ENCODE measurements around the gene CDKAL1. TPM values are rescaled to one million over a fixed set of nuclear protein-coding genes. Genes with fewer than 3 reads are reported as not detected.

The CDKAL1 gene
- total RNA-seq, 1 donor from 2014 or later = 11.3 TPM

- Histone ChIP-seq H3K9me3 (no peaks in the 10 kb centered on the region), H3K4me1 (no peaks in the 10 kb centered on the region), H3K27me3 (no peaks in the 10 kb centered on the region), H3K4me3 (no peak overlapping the region), H3K27ac (no peak overlapping the region), H3K36me3 (no peaks in the 10 kb centered on the region)
- TF ChIP-seq POLR2A (IDR thresholded peaks at IDR 0.05) = no peak
- TF ChIP-seq POLR2AphosphoS5 (IDR thresholded peaks at IDR 0.05; ENCODE audit: insufficient read depth in 1 of 2, low read depth in 1 of 2) = no peak
- TF ChIP-seq, protein P1, sequence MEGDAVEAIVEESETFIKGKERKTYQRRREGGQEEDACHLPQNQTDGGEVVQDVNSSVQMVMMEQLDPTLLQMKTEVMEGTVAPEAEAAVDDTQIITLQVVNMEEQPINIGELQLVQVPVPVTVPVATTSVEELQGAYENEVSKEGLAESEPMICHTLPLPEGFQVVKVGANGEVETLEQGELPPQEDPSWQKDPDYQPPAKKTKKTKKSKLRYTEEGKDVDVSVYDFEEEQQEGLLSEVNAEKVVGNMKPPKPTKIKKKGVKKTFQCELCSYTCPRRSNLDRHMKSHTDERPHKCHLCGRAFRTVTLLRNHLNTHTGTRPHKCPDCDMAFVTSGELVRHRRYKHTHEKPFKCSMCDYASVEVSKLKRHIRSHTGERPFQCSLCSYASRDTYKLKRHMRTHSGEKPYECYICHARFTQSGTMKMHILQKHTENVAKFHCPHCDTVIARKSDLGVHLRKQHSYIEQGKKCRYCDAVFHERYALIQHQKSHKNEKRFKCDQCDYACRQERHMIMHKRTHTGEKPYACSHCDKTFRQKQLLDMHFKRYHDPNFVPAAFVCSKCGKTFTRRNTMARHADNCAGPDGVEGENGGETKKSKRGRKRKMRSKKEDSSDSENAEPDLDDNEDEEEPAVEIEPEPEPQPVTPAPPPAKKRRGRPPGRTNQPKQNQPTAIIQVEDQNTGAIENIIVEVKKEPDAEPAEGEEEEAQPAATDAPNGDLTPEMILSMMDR (IDR thresholded peaks at IDR 0.05) = no peak
- DNase-seq (ENCODE audit: extremely low spot score in 2 of 2) = no peak
- intact Hi-C loops (cut with DNase I) = loop anchor here (2.0 kb wide), 1 partner anchor 78 kb away; no protein-coding TSS in a partner anchor
These were observed 564.5 kb downstream of the CDKAL1 start for GRCh38 chr6:21098744-21099143.

- TF ChIP-seq, protein P1 (IDR thresholded peaks at IDR 0.05) = no peak
- TF ChIP-seq POLR2A (IDR thresholded peaks at IDR 0.05) = no peak
- TF ChIP-seq POLR2AphosphoS5 (IDR thresholded peaks at IDR 0.05; ENCODE audit: insufficient read depth in 1 of 2, low read depth in 1 of 2) = no peak
These were observed 565.4 kb downstream of the CDKAL1 start for GRCh38 chr6:21099338-21100314.

GRCh38 chr6:21100991-21101390 lies 566.7 kb downstream of the CDKAL1 start:
- Histone ChIP-seq H3K4me3 (no peak overlapping the region), H3K27me3 (no peaks in the 10 kb centered on the region), H3K4me1 (no peaks in the 10 kb centered on the region), H3K9me3 (no peaks in the 10 kb centered on the region), H3K36me3 (no peaks in the 10 kb centered on the region), H3K27ac (no peak overlapping the region)
- intact Hi-C loops (cut with DNase I) = no loop called here
- TF ChIP-seq POLR2A (IDR thresholded peaks at IDR 0.05) (no peak), POLR2AphosphoS5 (IDR thresholded peaks at IDR 0.05; ENCODE audit: insufficient read depth in 1 of 2, low read depth in 1 of 2) (no peak)
- TF ChIP-seq, protein P1 (IDR thresholded peaks at IDR 0.05) = no peak
- DNase-seq (ENCODE audit: extremely low spot score in 2 of 2) = no peak

More at GRCh38 chr6:21099338-21100314, 565.4 kb downstream of the CDKAL1 start:
- DNase-seq (ENCODE audit: extremely low spot score in 2 of 2) = no peak
- Histone ChIP-seq H3K9me3 (no peaks in the 10 kb centered on the region), H3K27me3 (no peaks in the 10 kb centered on the region), H3K36me3 (no peaks in the 10 kb centered on the region), H3K4me3 (no peak overlapping the region), H3K27ac (no peak overlapping the region), H3K4me1 (no peaks in the 10 kb centered on the region)
- intact Hi-C loops (cut with DNase I) = loop anchor here (2.0 kb wide), 1 partner anchor 77 kb away; no protein-coding TSS in a partner anchor

- no peak for TF ChIP-seq POLR2A (IDR thresholded peaks at IDR 0.05)
- no peak for TF ChIP-seq POLR2AphosphoS5 (IDR thresholded peaks at IDR 0.05; ENCODE audit: insufficient read depth in 1 of 2, low read depth in 1 of 2)
- TF ChIP-seq, protein P1 (IDR thresholded peaks at IDR 0.05) = no peak
- Histone ChIP-seq H3K4me3 (no peak overlapping the region), H3K9me3 (no peaks in the 10 kb centered on the region), H3K4me1 (no peaks in the 10 kb centered on the region), H3K36me3 (no peaks in the 10 kb centered on the region), H3K27ac (no peak overlapping the region), H3K27me3 (no peaks in the 10 kb centered on the region)
- intact Hi-C loops (cut with DNase I) = no loop called here
- no peak for DNase-seq (ENCODE audit: extremely low spot score in 2 of 2)
These were observed 567.4 kb downstream of the CDKAL1 start for GRCh38 chr6:21101694-21102093.

- H3K27me3 ChIP-seq = no peaks in the 10 kb centered on the region
- intact Hi-C loops (cut with DNase I) = no loop called here
- DNase-seq (ENCODE audit: extremely low spot score in 2 of 2) = no peak
- no peaks in the 10 kb centered on the region for H3K4me1 ChIP-seq
- H3K27ac ChIP-seq = no peak overlapping the region
- H3K4me3 ChIP-seq = no peak overlapping the region
- no peaks in the 10 kb centered on the region for H3K36me3 ChIP-seq
- H3K9me3 ChIP-seq = no peaks in the 10 kb centered on the region
- TF ChIP-seq, protein P1 (IDR thresholded peaks at IDR 0.05) = no peak
- no peak for TF ChIP-seq POLR2AphosphoS5 (IDR thresholded peaks at IDR 0.05; ENCODE audit: insufficient read depth in 1 of 2, low read depth in 1 of 2)
These were observed 567.9 kb downstream of the CDKAL1 start for GRCh38 chr6:21102201-21102600.

Data from vagina (tissue), 2 donors.